ENCODE data around the gene P2RX7.

DNA sequence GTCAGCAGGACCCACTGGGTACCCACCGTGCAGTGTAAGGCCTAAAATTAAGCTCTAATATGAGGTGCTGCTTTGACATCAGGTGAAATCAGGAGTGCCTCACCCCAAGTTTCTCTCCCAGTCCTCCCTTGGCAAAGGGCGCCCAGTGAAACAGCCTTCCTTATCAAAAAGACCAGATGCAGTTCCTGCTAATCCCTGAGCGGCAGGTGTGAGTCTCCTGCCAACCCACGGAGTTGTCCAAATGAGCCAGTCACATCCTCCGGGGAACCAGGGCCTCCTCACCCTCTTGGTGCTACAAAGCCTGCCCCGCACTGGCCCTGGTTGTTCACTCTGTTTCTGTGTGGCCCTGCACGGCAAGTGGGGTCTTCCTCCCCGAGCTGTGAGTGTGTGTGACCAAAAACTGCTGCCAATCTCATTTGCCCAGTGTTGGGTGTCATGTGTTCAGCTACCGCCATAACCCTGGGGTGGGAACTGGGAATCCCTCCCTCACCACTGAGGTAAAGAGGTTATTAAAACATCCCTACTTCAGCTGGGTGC lies 57.0 kb downstream of the P2RX7 start:
- TF ChIP-seq CREB1 (IDR thresholded peaks at IDR 0.05; ENCODE audit: low read depth) (no peak), ZBTB7A (IDR thresholded peaks at IDR 0.05; ENCODE audit: low read depth) (no peak), RAD21 (IDR thresholded peaks at IDR 0.05; ENCODE audit: low read depth) (no peak), REST (IDR thresholded peaks at IDR 0.05; ENCODE audit: low read depth) (no peak), EP300 (IDR thresholded peaks at IDR 0.05; ENCODE audit: borderline replicate concordance) (no peak), NFIC (IDR thresholded peaks at IDR 0.05) (no peak), FOXM1 (IDR thresholded peaks at IDR 0.05; ENCODE audit: borderline replicate concordance, low read depth) (no peak), TAF1 (IDR thresholded peaks at IDR 0.05; ENCODE audit: low read depth) (no peak), TEAD4 (IDR thresholded peaks at IDR 0.05) (no peak), EGR1 (IDR thresholded peaks at IDR 0.05) (no peak), CEBPB (IDR thresholded peaks at IDR 0.05) (no peak), YY1 (IDR thresholded peaks at IDR 0.05; ENCODE audit: low read depth) (no peak)
- TF ChIP-seq, protein P1, sequence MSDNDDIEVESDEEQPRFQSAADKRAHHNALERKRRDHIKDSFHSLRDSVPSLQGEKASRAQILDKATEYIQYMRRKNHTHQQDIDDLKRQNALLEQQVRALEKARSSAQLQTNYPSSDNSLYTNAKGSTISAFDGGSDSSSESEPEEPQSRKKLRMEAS (IDR thresholded peaks at IDR 0.05): no peak
- TF ChIP-seq, protein P2, sequence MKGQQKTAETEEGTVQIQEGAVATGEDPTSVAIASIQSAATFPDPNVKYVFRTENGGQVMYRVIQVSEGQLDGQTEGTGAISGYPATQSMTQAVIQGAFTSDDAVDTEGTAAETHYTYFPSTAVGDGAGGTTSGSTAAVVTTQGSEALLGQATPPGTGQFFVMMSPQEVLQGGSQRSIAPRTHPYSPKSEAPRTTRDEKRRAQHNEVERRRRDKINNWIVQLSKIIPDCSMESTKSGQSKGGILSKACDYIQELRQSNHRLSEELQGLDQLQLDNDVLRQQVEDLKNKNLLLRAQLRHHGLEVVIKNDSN (IDR thresholded peaks at IDR 0.05): no peak
